ENCODE measurements around the gene KRT36. TPM values are rescaled to one million over a fixed set of nuclear protein-coding genes. Genes with fewer than 3 reads are reported as not detected.

Gene KRT36
- total RNA-seq, 4 donors from 2014 or later, result not detected

- no peak for TF ChIP-seq CTCF (IDR thresholded peaks at IDR 0.05)
- DNase-seq (ENCODE audit: low spot score), result no peak
- ATAC-seq (ENCODE audit: low FRiP score), result no peak
These were observed 20.7 kb upstream of the KRT36 start for GRCh38 chr17:41510251-41511065.

DNA sequence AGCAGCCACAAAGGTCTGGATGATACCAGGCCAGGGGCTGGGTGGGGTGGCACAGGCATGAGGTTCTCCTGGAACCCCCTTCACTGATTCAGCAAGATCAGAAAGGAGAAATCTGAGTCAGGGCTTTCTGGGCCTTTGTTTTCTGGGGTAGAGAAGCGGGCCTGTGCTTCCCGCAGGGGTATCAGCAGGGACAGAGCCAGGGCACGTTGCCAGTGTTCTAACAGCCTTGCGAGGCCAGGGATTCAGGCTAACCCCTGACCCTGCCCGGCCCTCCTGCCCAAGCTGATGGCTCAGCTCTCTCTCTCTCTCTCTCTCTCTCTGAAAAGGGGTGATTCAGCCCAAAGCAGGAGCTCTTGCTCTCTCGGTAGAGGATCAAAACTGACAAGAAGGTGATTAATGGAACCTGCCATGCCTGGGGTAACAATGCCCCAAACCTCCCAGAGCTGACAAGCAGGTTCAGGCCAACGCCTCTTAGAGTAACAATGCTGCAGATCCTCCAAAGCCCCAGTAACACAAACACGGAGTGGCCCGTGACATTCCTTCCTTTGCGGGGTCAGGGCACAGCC is 17.7 kb upstream of the KRT36 start:
- DNase-seq (ENCODE audit: low spot score), result no peak
- TF ChIP-seq CTCF (IDR thresholded peaks at IDR 0.05), result no peak
- no peak for ATAC-seq (ENCODE audit: low FRiP score)

DNA sequence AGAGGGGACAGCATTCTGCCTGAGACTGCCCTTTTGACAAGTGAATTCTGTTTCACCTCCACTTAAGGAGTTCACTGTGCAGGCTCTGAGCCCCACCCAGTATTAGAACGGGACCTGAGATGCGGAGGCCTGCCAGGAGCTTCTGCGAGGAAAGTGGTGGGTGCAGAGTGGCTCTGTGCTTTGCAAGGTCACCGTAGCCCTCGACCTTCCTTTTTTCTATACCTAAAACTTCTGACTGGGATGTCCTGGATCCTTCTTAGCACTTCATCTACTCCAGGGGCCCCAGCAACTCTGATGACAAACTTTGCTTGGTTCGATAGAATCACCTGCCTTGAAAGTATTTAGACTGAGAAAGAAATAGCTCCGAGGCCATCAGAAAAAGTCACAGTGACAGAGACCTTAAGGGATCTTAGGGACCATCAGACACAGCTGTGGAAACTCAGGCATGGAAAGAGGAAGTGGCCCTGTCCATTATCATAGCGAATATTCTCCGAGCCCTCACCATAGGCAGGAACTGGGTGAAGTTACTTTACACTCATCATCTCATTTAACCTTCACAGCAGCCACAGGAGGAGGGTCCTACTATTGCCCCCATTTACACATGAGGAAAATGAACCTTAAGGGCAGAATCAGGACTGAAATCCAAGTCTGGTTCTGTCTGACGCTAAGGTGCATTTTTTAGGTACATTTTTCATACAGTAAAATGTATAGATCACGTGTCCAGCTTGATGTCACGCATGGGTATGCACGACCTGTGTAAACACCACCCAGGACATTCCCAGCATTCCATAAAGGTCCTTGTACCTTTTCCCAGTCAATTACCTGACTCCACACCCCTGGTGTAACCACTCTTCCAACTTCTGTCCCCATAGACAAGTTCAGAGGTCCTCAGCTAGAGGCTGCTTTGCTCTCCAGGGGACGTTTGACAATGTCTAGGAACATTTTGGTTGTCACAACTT is 16.4 kb upstream of the KRT36 start:
- DNase-seq (ENCODE audit: low spot score), result no peak
- TF ChIP-seq CTCF (IDR thresholded peaks at IDR 0.05), result no peak
- ATAC-seq (ENCODE audit: low FRiP score), result no peak

DNA sequence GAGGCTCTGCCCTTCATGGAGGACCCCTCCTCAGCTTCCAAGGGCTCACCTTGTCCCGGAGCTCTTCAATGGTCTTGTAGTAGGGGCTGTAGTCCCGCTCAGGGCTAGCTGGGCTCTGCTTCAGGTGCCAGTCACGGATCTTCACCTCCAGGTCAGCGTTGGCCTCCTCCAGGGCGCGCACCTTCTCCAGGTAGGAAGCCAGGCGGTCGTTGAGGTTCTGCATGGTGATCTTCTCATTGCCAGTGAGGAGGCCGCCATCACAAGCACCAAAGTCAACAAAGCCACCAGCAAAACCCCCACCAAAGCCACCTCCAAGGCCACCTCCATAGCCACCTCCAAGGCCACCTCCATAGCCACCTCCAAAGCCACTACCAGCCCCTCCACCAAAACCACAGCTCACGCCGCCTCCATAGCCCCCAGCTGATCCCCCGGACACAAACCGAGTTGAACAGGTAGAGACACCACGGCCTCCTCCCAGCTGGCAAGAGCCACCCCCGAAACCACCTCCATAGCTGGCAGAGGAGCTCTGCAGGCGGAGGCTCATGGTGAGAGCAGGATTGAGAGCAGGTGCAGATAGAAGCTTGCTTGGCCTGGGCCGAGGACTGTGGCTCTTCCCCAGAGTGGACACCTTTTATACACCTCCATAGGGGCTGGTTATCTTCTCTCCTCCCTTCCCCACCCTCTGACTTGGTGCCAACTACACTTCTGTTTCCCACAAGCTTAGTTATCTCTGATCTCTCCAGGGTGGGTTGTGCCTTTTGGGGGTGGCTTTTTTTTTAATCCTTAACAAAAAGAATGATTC is 15.5 kb upstream of the KRT36 start, which contains the start of gene KRT13:
TSS of gene KRT13 (minus strand) at position 606 of the 802 bp plus-strand sequence. CDS start at position 544, 62 bp downstream.
- DNase-seq (ENCODE audit: low spot score), result no peak
- TF ChIP-seq CTCF (IDR thresholded peaks at IDR 0.05), result no peak
- ATAC-seq (ENCODE audit: low FRiP score), result no peak

DNA sequence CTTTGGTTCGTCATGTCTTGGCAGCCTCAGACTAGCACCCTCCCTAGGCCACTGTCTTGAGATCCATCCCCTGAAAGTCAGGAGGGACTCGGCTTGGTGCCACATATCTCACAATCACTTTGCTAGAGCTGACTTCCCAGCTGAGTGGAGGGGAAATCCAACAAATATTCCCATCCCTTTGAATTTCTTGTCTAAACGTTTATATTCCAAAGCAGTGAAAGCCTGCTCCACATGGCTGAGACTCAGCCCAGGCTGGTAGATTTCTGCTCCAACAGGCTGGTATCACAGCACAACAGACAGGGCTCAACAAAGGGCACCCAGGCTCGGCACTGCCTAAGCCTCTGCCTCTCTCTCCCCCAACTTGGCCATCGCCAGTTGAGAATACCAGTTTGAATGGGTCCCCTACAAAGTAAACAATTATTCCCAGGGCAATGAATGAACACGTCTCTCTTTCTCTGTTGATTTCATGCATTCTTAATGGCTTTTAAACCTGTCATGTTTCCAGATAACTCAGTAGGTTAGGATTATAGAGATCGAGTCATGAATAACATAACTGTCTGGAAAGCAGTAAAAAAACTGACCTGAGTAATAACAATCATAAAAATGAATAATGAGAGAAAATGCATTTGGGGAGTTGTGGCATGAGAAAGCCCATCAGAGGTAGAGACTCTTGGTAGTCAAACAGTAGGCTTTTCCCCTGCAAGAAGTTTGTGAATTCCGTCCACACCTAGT is 14.7 kb upstream of the KRT36 start:
- no peak for ATAC-seq (ENCODE audit: low FRiP score)
- DNase-seq (ENCODE audit: low spot score), result no peak
- no peak for TF ChIP-seq CTCF (IDR thresholded peaks at IDR 0.05)

DNA sequence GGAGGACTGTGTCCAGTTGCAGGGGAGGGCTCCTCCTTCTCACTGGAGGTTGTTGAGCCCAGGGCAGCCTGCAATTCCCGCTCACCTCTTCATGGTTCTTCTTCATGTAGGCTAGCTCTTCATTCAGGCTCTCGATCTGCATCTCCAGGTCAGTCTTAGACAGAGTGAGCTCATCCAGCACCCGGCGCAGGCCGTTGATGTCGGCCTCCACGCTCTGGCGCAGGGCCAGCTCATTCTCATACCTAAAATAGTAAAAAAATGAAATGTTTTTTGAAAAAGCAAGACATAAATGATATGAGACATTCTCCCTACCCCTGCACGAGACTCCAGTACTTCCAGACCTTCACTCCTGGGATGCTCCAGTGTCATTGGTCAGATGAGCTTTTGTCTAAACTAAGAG is 13.5 kb upstream of the KRT36 start:
- DNase-seq (ENCODE audit: low spot score) (no peak), ATAC-seq (ENCODE audit: low FRiP score) (no peak)
- TF ChIP-seq CTCF (IDR thresholded peaks at IDR 0.05), result no peak

All from omental fat pad (tissue), 4 donors.